Gastrocnemius medialis (tissue), 4 donors: ENCODE data around the gene TMEM252.

Experiments used
- POLR2A ChIP-seq, 2 donors: fragments of 450-650 bp; IDR thresholded peaks; one replicate each; pipeline ENCODE4 v1.6.1; 2017; ENCODE audit warnings: antibody characterized with exemption in 2 of 2, mild to moderate bottlenecking in 2 of 2, moderate library complexity in 2 of 2
- TF ChIP-seq, protein P1 (sequence below), 5 experiments: fragments of 450-650 bp in 3 of 5; fragments of 200-600 bp in 2 of 5; sonication (generic) in 2 of 5; IDR thresholded peaks in 4 of 5; conservative IDR thresholded peaks in 1 of 5; 1 replicate in 4 of 5; 2 replicates in 1 of 5; pipeline ENCODE4 v1.5.1; 2016 to 2019; ENCODE audit warnings: antibody characterized with exemption in 5 of 5, mild to moderate bottlenecking in 3 of 5, moderate library complexity in 3 of 5

DNA sequence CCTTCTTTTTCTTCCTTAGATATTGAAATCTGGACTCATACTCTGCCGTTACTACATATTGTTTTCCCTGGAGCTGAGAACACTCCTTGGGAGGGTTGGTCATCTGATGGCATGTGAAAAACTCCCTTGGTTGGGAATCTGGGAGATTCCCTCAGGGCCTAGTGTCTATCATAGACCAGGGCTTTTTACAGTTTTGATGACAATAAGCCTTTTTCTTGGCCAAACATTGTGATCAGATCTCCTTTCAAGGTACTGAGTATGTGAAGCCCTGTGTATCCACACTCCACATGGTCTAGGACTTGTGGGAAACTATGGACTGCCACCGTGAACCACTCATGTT lies 32.9 kb downstream of the TMEM252 start:
- TF ChIP-seq, protein P1, sequence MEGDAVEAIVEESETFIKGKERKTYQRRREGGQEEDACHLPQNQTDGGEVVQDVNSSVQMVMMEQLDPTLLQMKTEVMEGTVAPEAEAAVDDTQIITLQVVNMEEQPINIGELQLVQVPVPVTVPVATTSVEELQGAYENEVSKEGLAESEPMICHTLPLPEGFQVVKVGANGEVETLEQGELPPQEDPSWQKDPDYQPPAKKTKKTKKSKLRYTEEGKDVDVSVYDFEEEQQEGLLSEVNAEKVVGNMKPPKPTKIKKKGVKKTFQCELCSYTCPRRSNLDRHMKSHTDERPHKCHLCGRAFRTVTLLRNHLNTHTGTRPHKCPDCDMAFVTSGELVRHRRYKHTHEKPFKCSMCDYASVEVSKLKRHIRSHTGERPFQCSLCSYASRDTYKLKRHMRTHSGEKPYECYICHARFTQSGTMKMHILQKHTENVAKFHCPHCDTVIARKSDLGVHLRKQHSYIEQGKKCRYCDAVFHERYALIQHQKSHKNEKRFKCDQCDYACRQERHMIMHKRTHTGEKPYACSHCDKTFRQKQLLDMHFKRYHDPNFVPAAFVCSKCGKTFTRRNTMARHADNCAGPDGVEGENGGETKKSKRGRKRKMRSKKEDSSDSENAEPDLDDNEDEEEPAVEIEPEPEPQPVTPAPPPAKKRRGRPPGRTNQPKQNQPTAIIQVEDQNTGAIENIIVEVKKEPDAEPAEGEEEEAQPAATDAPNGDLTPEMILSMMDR (IDR thresholded peaks at IDR 0.05 in 4 of 5, conservative IDR thresholded peaks at IDR 0.05 in 1 of 5): no peak
- no peak for TF ChIP-seq POLR2A (IDR thresholded peaks at IDR 0.05)
